Measurements from ENCODE around the gene KDM6A. TPM values are rescaled to one million over a fixed set of nuclear protein-coding genes. Genes with fewer than 3 reads are reported as not detected.

Gene KDM6A
- total and polyA plus RNA-seq, 9 of the 15 experiments (the other 6 are each of a cell fraction or from before 2014, with no cell fraction given): 8.4 to 34.3 (median 22.9) TPM

- TF ChIP-seq ARID1B (IDR thresholded peaks at IDR 0.05) (peak; percentile 59), SOX6 (IDR thresholded peaks at IDR 0.05) (peak; percentile 78; the same call in 1 of the 2 replicates), ZNF316 (IDR thresholded peaks at IDR 0.05) (0 out of 2 replicates have a peak, but pooled peaks have one; percentile 1), TCF3 (CRISPR knock-in tag; IDR thresholded peaks at IDR 0.05) (peak; percentile 26; the same call in 1 of the 2 replicates), KLF1 (tag; IDR thresholded peaks at IDR 0.05) (no peak), KDM1A (IDR thresholded peaks at IDR 0.05) (0 out of 4 replicates have a peak, but pooled peaks of 1 of the 2 experiments have one; percentile 17), MEIS2 (IDR thresholded peaks at IDR 0.05; ENCODE audit: partially characterized antibody) (peak; percentile 60), CBFA2T3 (IDR thresholded peaks at IDR 0.05) (peak; percentile 71), PBX2 (CRISPR knock-in tag; IDR thresholded peaks at IDR 0.05; ENCODE audit: low read depth) (no peak), PBX2 (tag; conservative IDR thresholded peaks at IDR 0.05; ENCODE audit: low read depth) (peak; percentile 47), POU5F1 (IDR thresholded peaks at IDR 0.05; ENCODE audit: borderline replicate concordance, low read depth, low read length, partially characterized antibody) (no peak), DPF2 (IDR thresholded peaks at IDR 0.05) (0 out of 2 replicates have a peak, but pooled peaks have one; percentile 21), EGR1 (conservative IDR thresholded peaks at IDR 0.05) (0 out of 2 replicates have a peak, but pooled peaks have one; percentile 3), HNRNPH1 (optimal IDR thresholded peaks at IDR 0.05; ENCODE audit: low read depth, low read length) (no peak)
- Histone ChIP-seq H4K20me1 (replicated peaks; ENCODE audit: control insufficient read depth, insufficient read depth, low read length) (no peaks in the 10 kb centered on the region; the same call in 1 of the 2 replicates), H3K9me1 (ENCODE audit: control insufficient read depth, insufficient read depth, low read length) (no peaks in the 10 kb centered on the region), H3K79me2 (ENCODE audit: control insufficient read depth, insufficient read depth, low read length) (peaks cover 53% of the 10 kb centered on the region), H3K27me3 (ENCODE audit: control insufficient read depth in 2 of 2, insufficient read depth in 2 of 2, low read length in 2 of 2) (no peaks in the 10 kb centered on the region), H2AFZ (ENCODE audit: low read depth, low read length) (no peak overlapping the region), H3K4me2 (ENCODE audit: insufficient read depth, low read length) (no peak overlapping the region), H3K4me3 (no peak overlapping the region), H3K4me1 (replicated peaks in 1 of 2; ENCODE audit: control insufficient read depth in 2 of 2, insufficient read depth in 2 of 2, low read length in 2 of 2) (peaks cover 5 to 6% of the 10 kb centered on the region in 2 experiments; a peak in 4 of 5 replicates), H3K36me3 (ENCODE audit: control insufficient read depth, insufficient read depth, low read length) (0 out of 3 replicates have a peak, but pooled peaks cover 4% of the 10 kb centered on the region), H3K27ac (ENCODE audit: extremely low read depth, low read depth, low read length) (no peak overlapping the region), H3K9ac (ENCODE audit: insufficient read depth in 1 of 2, low read depth in 2 of 2, low read length in 2 of 2) (no peak overlapping the region), H3K9me3 (replicated peaks; ENCODE audit: control insufficient read depth, insufficient read depth, low read depth, low read length) (no peaks in the 10 kb centered on the region)
- DNase-seq (ENCODE audit: extremely low read depth in 1 of 4, low spot score in 3 of 4): no peak
- ChIA-PET POLR2A (no interaction called here), CTCF (ENCODE audit: low intra/inter-chr PET ratio) (no interaction called here)
- no peak for FAIRE-seq
- BruUV-seq (replicated peaks): no TSS peak
- 26% methylated on average over 2 of the region's 2 CpGs for WGBS (ENCODE audit: insufficient coverage, low coverage, missing lambda C conversion rate)
- no peak for ATAC-seq
- intact Hi-C loops (cut with micrococcal nuclease): no loop called here
- in situ Hi-C loops (cut with MboI): no loop called here
Observed at GRCh38 chrX:44992775-44993174, 119.8 kb downstream of the KDM6A start.
